Memory B cell (primary cell): ENCODE data around the gene TEN1.
A peak's percentile ranks its signal among the peaks of the same experiment; 100 is the strongest.

Source experiments
- ATAC-seq: fragments of 150-1000 bp; cut with Tn5 transposase; 2 replicates; pipeline ENCODE4 v1.10.0; 2021; ENCODE audit warnings: low read depth, mild to moderate bottlenecking, moderate library complexity
- DNase-seq, 2 donors: peaks; one replicate each; pipeline ENCODE4 v3.0.0; 2022; ENCODE audit warnings: low spot score in 2 of 2
- H3K27ac Mint-ChIP-seq: one replicate; pipeline ENCODE4 v1.8.0; 2022; ENCODE audit warnings: mild to moderate bottlenecking, moderate library complexity, mixed read lengths
- H3K27me3 Mint-ChIP-seq: one replicate; pipeline ENCODE4 v1.8.0; 2022; ENCODE audit warnings: mixed read lengths
- H3K36me3 Mint-ChIP-seq: one replicate; pipeline ENCODE4 v1.8.0; 2022; ENCODE audit warnings: mild to moderate bottlenecking, mixed read lengths
- H3K4me1 Mint-ChIP-seq: one replicate; pipeline ENCODE4 v1.8.0; 2022; ENCODE audit warnings: mixed read lengths
- H3K4me3 Mint-ChIP-seq: one replicate; pipeline ENCODE4 v1.8.0; 2022; ENCODE audit warnings: mild to moderate bottlenecking, moderate library complexity, mixed read lengths
- H3K9me3 Mint-ChIP-seq: one replicate; pipeline ENCODE4 v1.8.0; 2022; ENCODE audit warnings: mixed read lengths

TEN1 gene

DNA sequence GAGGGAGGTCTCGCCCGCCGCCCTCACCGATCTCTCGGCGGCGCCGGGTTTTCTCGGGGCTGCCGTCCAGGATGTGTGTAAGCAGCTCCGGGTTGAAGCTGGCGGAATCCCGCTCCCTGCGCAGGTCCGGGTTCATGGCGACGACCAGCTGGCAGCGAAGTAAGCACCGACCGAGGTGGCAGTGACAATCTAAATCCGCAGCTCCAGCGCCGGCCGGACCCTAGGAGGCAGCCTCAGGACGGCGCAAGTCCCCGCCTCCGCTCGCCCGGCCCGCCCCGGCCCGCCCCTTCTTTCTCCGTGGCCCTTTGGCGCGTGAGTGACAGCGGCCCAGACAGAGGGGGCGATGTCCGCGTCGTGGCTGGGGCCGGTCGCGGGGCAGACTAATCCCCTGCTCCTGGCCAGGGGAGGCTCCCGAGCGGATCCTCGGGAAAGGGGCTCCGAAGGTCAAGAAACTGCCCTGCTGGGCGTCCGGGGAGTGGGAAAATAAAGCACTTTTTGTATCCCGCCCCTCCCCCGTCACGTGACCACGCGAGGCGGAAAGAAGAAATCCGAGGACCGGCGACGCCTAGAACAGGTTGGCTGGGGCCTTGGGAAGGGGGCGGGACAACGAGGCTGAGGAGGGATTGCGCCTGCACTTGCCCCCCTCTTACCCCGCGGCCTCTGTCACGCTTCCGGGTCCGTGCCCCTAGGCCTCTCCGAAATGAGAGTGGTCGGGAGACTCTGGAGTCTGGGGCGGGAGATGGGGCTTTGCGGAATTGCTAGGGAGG is at the start of gene TEN1, which contains the start of gene ACOX1:
Gene TEN1 (plus strand): TSS at position 303 of the 767 bp plus-strand sequence. CDS start 6,953 bp downstream, outside the sequence.
Gene ACOX1 (minus strand): TSS at position 229 of the 767 bp plus-strand sequence. CDS start 93 bp downstream, at position 136.
- Mint-ChIP-seq H3K4me3 (peak within 1 kb of the TSS; percentile 94), H3K9me3 (no peaks in the 10 kb centered on the region), H3K36me3 (no peaks in the 10 kb centered on the region), H3K27ac (peak within 1 kb of the TSS; percentile 99), H3K27me3 (no peaks in the 10 kb centered on the region), H3K4me1 (peaks cover 12% of the 10 kb centered on the region)
- DNase-seq (peak; percentile 90 to 93), ATAC-seq (peak; percentile 88)

GRCh38 chr17:75931062-75931461 is 48.0 kb upstream of the TEN1 start:
- Mint-ChIP-seq H3K9me3 (no peaks in the 10 kb centered on the region), H3K27ac (no peak overlapping the region), H3K27me3 (no peaks in the 10 kb centered on the region), H3K36me3 (peaks cover 3% of the 10 kb centered on the region), H3K4me3 (no peak overlapping the region), H3K4me1 (no peaks in the 10 kb centered on the region)
- ATAC-seq, result no peak
- no peak for DNase-seq

- Mint-ChIP-seq H3K9me3 (no peaks in the 10 kb centered on the region), H3K4me1 (no peaks in the 10 kb centered on the region), H3K4me3 (no peak overlapping the region), H3K27ac (no peak overlapping the region), H3K36me3 (peaks cover 3% of the 10 kb centered on the region), H3K27me3 (no peaks in the 10 kb centered on the region)
- ATAC-seq (no peak), DNase-seq (no peak)
Observed at GRCh38 chr17:75932852-75933251, 46.2 kb upstream of the TEN1 start.

DNA sequence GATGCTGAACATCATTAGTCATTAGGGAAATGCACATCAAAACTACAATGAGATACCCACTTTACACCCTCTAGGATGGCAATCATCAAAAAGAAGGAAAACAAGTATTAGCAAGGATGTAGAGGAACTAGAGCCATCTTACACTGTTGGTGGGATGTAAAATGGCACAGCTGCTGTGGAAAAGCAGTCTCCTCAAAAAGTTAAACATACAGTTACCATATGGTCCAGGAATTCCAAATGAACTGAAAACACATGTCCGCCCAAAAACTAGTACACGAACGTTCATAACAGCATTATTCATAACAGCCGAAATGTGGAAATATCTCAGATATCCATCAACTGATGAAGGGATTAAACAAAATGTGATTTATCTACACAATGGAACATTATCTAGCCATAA is 45.2 kb upstream of the TEN1 start:
- no peak for ATAC-seq

DNA sequence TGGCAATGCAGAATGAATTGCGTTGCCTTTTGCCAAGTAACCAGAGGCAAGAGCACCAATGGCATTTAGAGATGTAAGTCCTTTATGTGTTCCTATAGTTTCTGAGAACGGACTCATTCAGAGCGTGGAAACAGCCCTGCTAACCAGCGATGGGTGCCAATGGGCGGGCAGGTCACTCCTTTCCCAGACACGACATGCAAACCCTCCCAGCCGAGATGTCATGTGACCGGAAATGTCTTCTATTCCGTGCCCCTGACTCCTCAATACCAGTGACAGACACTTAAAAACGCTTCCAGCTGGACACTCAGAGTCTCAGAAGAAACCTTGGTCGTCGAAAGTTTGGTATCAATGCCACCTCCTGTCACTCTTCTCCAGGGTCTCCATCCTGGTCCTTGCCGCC is 41.4 kb upstream of the TEN1 start:
- H3K27me3 Mint-ChIP-seq, result no peaks in the 10 kb centered on the region
- H3K9me3 Mint-ChIP-seq, result no peaks in the 10 kb centered on the region
- DNase-seq (no peak), ATAC-seq (no peak)
- H3K4me1 Mint-ChIP-seq, result peaks cover 6% of the 10 kb centered on the region
- H3K27ac Mint-ChIP-seq, result no peak overlapping the region
- no peaks in the 10 kb centered on the region for H3K36me3 Mint-ChIP-seq
- no peak overlapping the region for H3K4me3 Mint-ChIP-seq

More for the DNA sequence above, 45.2 kb upstream of the TEN1 start:
- DNase-seq, result no peak
- Mint-ChIP-seq H3K4me1 (no peaks in the 10 kb centered on the region), H3K36me3 (no peaks in the 10 kb centered on the region), H3K9me3 (no peaks in the 10 kb centered on the region), H3K27ac (no peak overlapping the region), H3K4me3 (no peak overlapping the region), H3K27me3 (no peaks in the 10 kb centered on the region)

DNA sequence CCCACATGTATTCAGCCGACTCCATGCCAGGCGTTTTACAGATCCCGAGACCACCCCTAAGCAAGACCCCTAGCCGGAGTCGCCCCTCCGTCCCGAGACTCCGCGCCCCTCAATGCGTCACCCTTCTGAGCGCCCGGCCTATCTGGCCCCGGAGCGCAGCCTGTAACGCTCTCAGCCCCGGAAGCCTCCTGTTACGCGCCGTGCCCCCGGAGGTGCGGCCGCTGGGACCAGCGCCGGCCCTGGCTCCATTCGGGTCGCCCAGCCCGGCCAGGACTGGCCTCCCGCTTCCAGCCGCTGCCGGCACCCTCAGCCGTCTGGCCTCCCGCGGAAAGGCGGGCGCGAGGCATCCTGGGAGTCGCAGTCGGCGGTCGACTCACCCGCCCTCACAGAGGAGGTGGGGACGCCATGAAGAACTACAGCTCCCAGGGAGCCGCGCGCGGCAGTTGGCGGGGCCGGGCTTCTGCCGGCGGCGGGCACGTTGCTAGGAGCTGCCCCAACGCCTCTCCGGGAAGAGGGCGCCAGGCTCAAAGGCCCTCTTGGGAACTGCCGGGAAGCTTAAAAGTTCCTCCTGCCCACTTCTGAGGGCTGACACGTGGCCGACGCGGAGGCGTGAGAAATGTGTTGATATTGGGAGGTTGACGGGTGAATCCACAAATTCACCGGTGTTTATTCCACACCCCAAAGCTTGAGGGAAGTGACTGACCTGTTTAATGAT is 38.2 kb upstream of the TEN1 start, which contains the start of gene FBF1:
Gene FBF1 (minus strand): TSS at position 316 of the 715 bp plus-strand sequence. CDS start 2,893 bp downstream, outside the sequence.
- DNase-seq, result peak; percentile 77 to 81
- H3K4me1 Mint-ChIP-seq, result peaks cover 6% of the 10 kb centered on the region
- H3K9me3 Mint-ChIP-seq, result no peaks in the 10 kb centered on the region
- H3K27ac Mint-ChIP-seq, result peak within 1 kb of the TSS; percentile 67
- ATAC-seq, result peak; percentile 99
- H3K36me3 Mint-ChIP-seq, result no peaks in the 10 kb centered on the region
- H3K4me3 Mint-ChIP-seq, result peak within 1 kb of the TSS; percentile 81
- H3K27me3 Mint-ChIP-seq, result no peaks in the 10 kb centered on the region

- H3K27me3 Mint-ChIP-seq, result no peaks in the 10 kb centered on the region
- no peaks in the 10 kb centered on the region for H3K36me3 Mint-ChIP-seq
- no peaks in the 10 kb centered on the region for H3K9me3 Mint-ChIP-seq
- no peak for ATAC-seq
- no peak overlapping the region for H3K27ac Mint-ChIP-seq
- peak overlapping the region; percentile 81 for H3K4me3 Mint-ChIP-seq
- peaks cover 6% of the 10 kb centered on the region for H3K4me1 Mint-ChIP-seq
- DNase-seq, result no peak
Observed at GRCh38 chr17:75941442-75941819, 37.6 kb upstream of the TEN1 start.

DNA sequence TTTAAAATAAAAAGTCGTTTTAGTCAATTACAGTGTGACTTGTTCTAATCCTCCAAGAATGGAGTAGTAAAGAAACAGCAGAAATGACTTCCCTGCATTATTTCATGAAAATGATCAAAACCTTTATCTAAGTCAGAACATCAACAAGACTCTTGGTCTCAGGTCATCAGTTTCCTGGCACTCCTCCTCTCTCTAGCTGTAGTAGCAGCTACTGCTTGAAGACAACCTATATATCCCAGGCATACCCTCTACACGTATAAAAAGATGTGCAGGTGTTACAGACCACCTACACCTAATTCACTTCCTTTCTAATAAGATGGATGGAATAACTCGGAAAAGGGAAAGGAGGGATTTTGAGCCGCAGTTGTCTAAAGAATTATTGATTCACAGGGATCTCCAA is 36.6 kb upstream of the TEN1 start:
- DNase-seq (no peak), ATAC-seq (no peak)
- H3K36me3 Mint-ChIP-seq, result no peaks in the 10 kb centered on the region
- no peaks in the 10 kb centered on the region for H3K27me3 Mint-ChIP-seq
- no peaks in the 10 kb centered on the region for H3K9me3 Mint-ChIP-seq
- peaks cover 6% of the 10 kb centered on the region for H3K4me1 Mint-ChIP-seq
- no peak overlapping the region for H3K27ac Mint-ChIP-seq
- no peak overlapping the region for H3K4me3 Mint-ChIP-seq

DNA sequence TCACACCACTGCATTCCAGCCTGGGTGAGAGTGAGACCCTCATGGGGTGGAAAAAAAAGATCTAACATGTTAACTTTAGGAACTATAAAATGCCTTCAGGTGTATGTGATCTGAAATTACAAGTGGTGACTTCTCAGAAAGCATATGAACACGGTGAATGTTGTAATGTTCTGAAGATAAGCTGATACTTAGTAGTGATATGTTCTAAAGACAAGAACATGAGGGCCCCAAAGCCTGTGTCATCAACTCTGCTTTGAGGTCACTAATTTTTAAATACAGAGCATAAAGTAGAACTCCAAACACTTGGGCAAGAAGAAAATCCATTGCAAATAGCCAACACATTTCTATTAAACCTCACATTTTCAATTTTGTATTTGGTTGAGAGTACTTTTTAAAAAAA is 35.5 kb upstream of the TEN1 start:
- H3K9me3 Mint-ChIP-seq, result no peaks in the 10 kb centered on the region
- no peaks in the 10 kb centered on the region for H3K27me3 Mint-ChIP-seq
- H3K27ac Mint-ChIP-seq, result no peak overlapping the region
- peaks cover 6% of the 10 kb centered on the region for H3K4me1 Mint-ChIP-seq
- peaks cover 2% of the 10 kb centered on the region for H3K36me3 Mint-ChIP-seq
- H3K4me3 Mint-ChIP-seq, result no peak overlapping the region
- DNase-seq (no peak), ATAC-seq (no peak)

DNA sequence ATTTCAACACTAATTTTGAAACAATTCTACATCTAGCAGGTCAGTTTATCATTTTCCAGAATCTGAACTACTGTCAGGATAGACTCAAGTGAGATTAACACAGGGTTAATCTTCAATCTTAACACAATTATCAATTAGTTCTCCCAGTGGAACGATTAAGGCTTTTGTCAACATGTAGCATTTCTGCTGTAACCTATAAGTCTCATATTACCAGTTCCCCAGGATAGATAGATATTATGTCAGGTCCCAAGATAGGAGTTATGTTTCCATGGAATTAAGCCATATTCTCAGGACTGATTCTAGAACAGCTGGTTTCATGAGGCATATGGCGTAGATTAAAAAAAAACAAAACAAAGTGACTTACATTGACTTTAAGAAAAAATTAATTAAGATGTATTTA is 33.8 kb upstream of the TEN1 start:
- ATAC-seq (no peak), DNase-seq (no peak)
- Mint-ChIP-seq H3K27ac (no peak overlapping the region), H3K9me3 (no peaks in the 10 kb centered on the region), H3K4me1 (peaks cover 4% of the 10 kb centered on the region), H3K36me3 (peaks cover 7% of the 10 kb centered on the region), H3K27me3 (no peaks in the 10 kb centered on the region), H3K4me3 (no peak overlapping the region)

DNA sequence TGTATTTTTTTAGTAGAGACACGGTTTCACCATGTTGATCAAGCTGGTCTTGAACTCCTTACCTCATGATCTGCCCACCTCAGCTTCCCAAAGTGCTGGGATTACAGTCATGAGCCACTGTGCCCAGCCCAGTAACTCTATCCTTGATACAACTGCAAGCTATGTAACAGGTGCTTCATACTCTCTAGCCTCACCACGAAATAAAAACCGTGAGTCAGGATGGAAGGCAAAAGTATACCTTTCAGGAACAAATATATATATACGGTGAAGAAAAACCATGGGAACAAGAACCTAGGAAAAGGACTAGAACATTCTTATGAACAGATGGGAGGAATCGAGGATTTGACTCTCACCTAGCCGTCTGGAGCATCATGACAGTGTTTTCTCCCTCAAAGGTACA is 28.6 kb upstream of the TEN1 start:
- Mint-ChIP-seq H3K36me3 (peaks cover 23% of the 10 kb centered on the region), H3K27ac (no peak overlapping the region), H3K4me1 (no peaks in the 10 kb centered on the region), H3K9me3 (no peaks in the 10 kb centered on the region), H3K27me3 (no peaks in the 10 kb centered on the region), H3K4me3 (no peak overlapping the region)
- ATAC-seq (no peak), DNase-seq (no peak)

- Mint-ChIP-seq H3K4me1 (no peaks in the 10 kb centered on the region), H3K9me3 (no peaks in the 10 kb centered on the region), H3K27me3 (no peaks in the 10 kb centered on the region), H3K36me3 (peaks cover 26% of the 10 kb centered on the region), H3K4me3 (no peak overlapping the region), H3K27ac (no peak overlapping the region)
- DNase-seq (no peak), ATAC-seq (no peak)
Observed at GRCh38 chr17:75950855-75951554, 28.0 kb upstream of the TEN1 start.

DNA sequence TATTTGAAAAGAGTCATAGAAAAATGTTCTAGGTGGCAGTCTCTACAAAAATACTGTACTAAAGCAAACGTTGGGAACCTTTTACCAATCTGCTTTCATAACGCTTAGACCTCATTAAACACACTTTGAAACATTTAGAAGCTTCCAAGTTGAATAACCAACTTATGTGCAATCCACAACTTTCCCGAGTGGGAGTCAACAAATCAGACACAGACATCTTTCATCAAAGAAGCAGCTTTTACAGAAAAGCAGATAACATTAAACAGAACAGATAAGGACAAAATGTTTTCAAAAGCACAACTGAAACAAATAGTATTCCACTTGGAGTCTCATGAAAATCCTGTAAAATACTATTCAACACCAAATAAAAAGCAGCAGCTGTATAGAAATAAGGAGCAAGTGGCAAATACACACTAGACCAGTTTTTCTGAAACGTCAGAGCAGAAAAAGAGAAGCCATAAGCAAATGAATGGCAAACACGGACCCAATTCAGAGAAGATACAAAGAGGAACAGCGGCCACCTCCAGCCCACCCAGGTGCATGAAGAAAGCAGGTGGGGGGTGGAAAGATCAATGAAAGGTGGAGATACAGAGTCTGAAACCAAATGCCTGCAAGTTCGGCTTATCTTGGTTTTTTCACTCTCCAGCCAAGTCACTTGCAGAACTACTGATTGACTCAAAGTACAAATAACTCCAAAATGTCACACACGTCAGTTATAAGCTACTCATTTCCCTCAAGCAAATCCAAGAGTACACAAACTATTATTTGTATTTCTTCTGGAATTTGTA is 19.8 kb upstream of the TEN1 start:
- Mint-ChIP-seq H3K27me3 (no peaks in the 10 kb centered on the region), H3K4me1 (peaks cover 5% of the 10 kb centered on the region), H3K27ac (no peak overlapping the region), H3K4me3 (no peak overlapping the region), H3K9me3 (no peaks in the 10 kb centered on the region), H3K36me3 (peaks cover 13% of the 10 kb centered on the region)
- no peak for ATAC-seq
- DNase-seq, result no peak
